Common myeloid progenitor, CD34-positive (primary cell): ENCODE measurements around the gene ANKRD44.

ENCODE experiments used
- CTCF ChIA-PET: fragments of 350-600 bp; sonication (Branson Sonifier 250); formaldehyde crosslinking; loops from one replicate; lab custom pipeline; 2021; ENCODE audit warnings: antibody characterized with exemption; lab: Charles Lee
- POLR2A ChIA-PET: fragments of 350-600 bp; sonication (Branson Sonifier 250); formaldehyde crosslinking; loops from one replicate; lab custom pipeline; 2021; ENCODE audit warnings: antibody characterized with exemption; lab: Charles Lee
- DNase-seq, 3 donors: peaks; one replicate each; pipeline versions ENCODE4 v3.0.0 to v3.0.0-alpha.2; 2013
- H3K27ac ChIP-seq, 2 experiments: 1 replicate in 1 of 2; 2 replicates in 1 of 2; pipeline ENCODE4 v1.7.0; 2013; ENCODE audit warnings: inconsistent platforms in 2 of 2, low read length in 2 of 2, mild to moderate bottlenecking in 2 of 2, low read depth in 1 of 2, moderate library complexity in 1 of 2; ENCODE audit not compliant: severe bottlenecking in 2 of 2, insufficient read depth in 1 of 2, poor library complexity in 1 of 2
- H3K27me3 ChIP-seq, 5 experiments: replicated peaks in 2 of 5; 1 replicate in 3 of 5; 2 replicates in 2 of 5; pipeline versions ENCODE4 v1.6.1 to v1.7.0; 2013; ENCODE audit warnings: low read length in 4 of 5, mild to moderate bottlenecking in 2 of 5, moderate library complexity in 2 of 5, inconsistent platforms in 1 of 5; ENCODE audit not compliant: insufficient read depth in 5 of 5, control insufficient read depth in 4 of 5
- H3K36me3 ChIP-seq, 4 experiments: 1 replicate in 2 of 4; 2 replicates in 2 of 4; pipeline versions ENCODE4 v1.6.1 to v1.7.0; 2013; ENCODE audit warnings: low read length in 3 of 4, control low read depth in 1 of 4, mild to moderate bottlenecking in 1 of 4; ENCODE audit not compliant: control insufficient read depth in 4 of 4, insufficient read depth in 4 of 4
- H3K4me1 ChIP-seq, 4 experiments: 1 replicate in 3 of 4; 2 replicates in 1 of 4; pipeline versions ENCODE4 v1.6.1 to v1.7.1; 2013; ENCODE audit warnings: low read length in 3 of 4, mild to moderate bottlenecking in 3 of 4, control low read depth in 1 of 4, inconsistent platforms in 1 of 4, moderate library complexity in 1 of 4; ENCODE audit not compliant: control insufficient read depth in 4 of 4, insufficient read depth in 4 of 4; ENCODE audit errors: control extremely low read depth in 1 of 4
- H3K4me3 ChIP-seq, 7 experiments: 1 replicate in 4 of 7; 2 replicates in 3 of 7; pipeline versions ENCODE4 v1.5.1 to v1.7.0; 2013; ENCODE audit warnings: mild to moderate bottlenecking in 7 of 7, low read length in 6 of 7, moderate library complexity in 6 of 7, inconsistent platforms in 2 of 7, low read depth in 2 of 7, control low read depth in 1 of 7; ENCODE audit not compliant: insufficient read depth in 4 of 7, control insufficient read depth in 1 of 7; ENCODE audit errors: extremely low read depth in 1 of 7
- H3K9me3 ChIP-seq, 5 experiments: 1 replicate in 4 of 5; 2 replicates in 1 of 5; pipeline versions ENCODE4 v1.6.1 to v1.7.1; 2013; ENCODE audit warnings: low read length in 4 of 5, mild to moderate bottlenecking in 2 of 5, inconsistent platforms in 1 of 5, low read depth in 1 of 5, moderate library complexity in 1 of 5; ENCODE audit not compliant: control insufficient read depth in 4 of 5, insufficient read depth in 2 of 5; ENCODE audit errors: control extremely low read depth in 1 of 5
- WGBS: methylation state at CpG from one replicate; pipeline ENCODE4 v1.1.5; 2013; ENCODE audit not compliant: insufficient coverage; 5-methylcytosine and 5-hydroxymethylcytosine counted together

ANKRD44 gene

DNA sequence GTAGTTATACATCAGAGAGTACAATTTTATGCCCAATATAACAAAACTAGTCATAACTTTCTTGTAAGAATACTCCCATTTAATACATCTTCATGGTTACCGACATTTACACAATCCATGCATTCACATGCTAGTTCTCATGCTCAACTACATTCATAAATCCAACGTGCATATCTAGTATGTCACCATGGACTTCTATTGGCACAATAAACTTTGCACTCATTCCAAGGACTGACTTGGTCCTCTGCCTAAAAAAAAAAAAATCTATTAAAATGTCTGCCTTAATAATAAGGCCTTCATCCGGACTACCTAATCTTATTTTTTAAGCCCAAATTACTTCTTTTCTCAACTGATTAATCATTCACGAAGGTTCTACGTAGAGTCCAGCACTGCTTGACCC lies 276.3 kb downstream of the ANKRD44 start:
- no peak overlapping the region for H3K4me3 ChIP-seq
- ChIA-PET POLR2A (interaction anchor here (0.6 kb wide), 1 partner anchor 302 kb away, joined by 3 read pairs; no protein-coding TSS in a partner anchor), CTCF (interaction anchor here (1.2 kb wide), 1 partner anchor 10 kb away, joined by 4 read pairs; no protein-coding TSS in a partner anchor)
- peaks cover 0 to 8% (median 0%) of the 10 kb centered on the region in 5 experiments for H3K9me3 ChIP-seq
- H3K36me3 ChIP-seq = peaks cover 3 to 37% (median 14%) of the 10 kb centered on the region in 4 experiments
- H3K27ac ChIP-seq = no peak overlapping the region
- no peak for DNase-seq
- 100% methylated on average over 2 of the region's 5 CpGs for WGBS
- no peaks in the 10 kb centered on the region for H3K27me3 ChIP-seq
- no peaks in the 10 kb centered on the region for H3K4me1 ChIP-seq

GRCh38 chr2:197033222-197033621 lies 277.4 kb downstream of the ANKRD44 start:
- Histone ChIP-seq H3K27ac (no peak overlapping the region), H3K9me3 (peaks cover 0 to 8% (median 0%) of the 10 kb centered on the region in 5 experiments), H3K4me3 (no peak overlapping the region), H3K4me1 (no peaks in the 10 kb centered on the region), H3K27me3 (no peaks in the 10 kb centered on the region), H3K36me3 (peaks cover 0 to 40% (median 16%) of the 10 kb centered on the region in 4 experiments)
- POLR2A ChIA-PET = no interaction called here
- WGBS = no CpG with 5 or more reads among the region's 2 CpGs
- CTCF ChIA-PET = no interaction called here
- DNase-seq = no peak

- H3K4me3 ChIP-seq = no peak overlapping the region
- DNase-seq = peak in 1 of 3 donors; percentile 18
- no peaks in the 10 kb centered on the region for H3K4me1 ChIP-seq
- no peaks in the 10 kb centered on the region for H3K27me3 ChIP-seq
- POLR2A ChIA-PET = no interaction called here
- peaks cover 0 to 8% (median 0%) of the 10 kb centered on the region in 5 experiments for H3K9me3 ChIP-seq
- no peak overlapping the region for H3K27ac ChIP-seq
- H3K36me3 ChIP-seq = peaks cover 0 to 40% (median 14%) of the 10 kb centered on the region in 4 experiments
- CTCF ChIA-PET = no interaction called here
These were observed 278.8 kb downstream of the ANKRD44 start for GRCh38 chr2:197031803-197032202.

GRCh38 chr2:197030090-197030489 lies 280.5 kb downstream of the ANKRD44 start:
- H3K4me3 ChIP-seq = no peak overlapping the region
- WGBS = 100% methylated on average over 3 of the region's 3 CpGs
- no peak for DNase-seq
- no peaks in the 10 kb centered on the region for H3K4me1 ChIP-seq
- peaks cover 0 to 33% (median 13%) of the 10 kb centered on the region in 4 experiments for H3K36me3 ChIP-seq
- CTCF ChIA-PET = no interaction called here
- POLR2A ChIA-PET = no interaction called here
- peaks cover 0 to 8% (median 0%) of the 10 kb centered on the region in 5 experiments for H3K9me3 ChIP-seq
- no peaks in the 10 kb centered on the region for H3K27me3 ChIP-seq
- H3K27ac ChIP-seq = no peak overlapping the region

DNA sequence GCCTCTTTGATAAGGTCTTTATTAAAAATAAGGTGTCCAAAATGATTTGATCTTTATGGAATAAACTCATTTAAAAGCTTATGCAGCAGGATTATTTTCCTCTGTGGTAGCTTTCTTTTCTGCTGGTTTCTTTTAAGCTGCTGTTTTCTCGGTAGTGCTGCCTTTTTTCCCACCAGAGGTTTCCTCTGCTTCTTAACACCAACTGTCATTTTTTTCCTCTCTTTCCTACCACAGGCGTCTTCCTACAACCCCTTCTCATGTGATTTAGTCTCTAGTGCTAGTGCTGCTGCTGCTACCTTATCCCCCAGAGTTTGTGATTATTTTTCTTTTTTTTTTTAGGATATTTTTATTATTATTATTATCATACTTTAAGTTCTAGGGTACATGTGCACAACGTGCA lies 281.9 kb downstream of the ANKRD44 start:
- Histone ChIP-seq H3K4me1 (no peaks in the 10 kb centered on the region), H3K4me3 (no peak overlapping the region), H3K36me3 (peaks cover 7 to 41% (median 23%) of the 10 kb centered on the region in 4 experiments), H3K27me3 (no peaks in the 10 kb centered on the region), H3K9me3 (peaks cover 0 to 8% (median 0%) of the 10 kb centered on the region in 5 experiments), H3K27ac (no peak overlapping the region)
- POLR2A ChIA-PET = no interaction called here
- WGBS = 60% methylated on average over 1 of the region's 3 CpGs
- no peak for DNase-seq
- CTCF ChIA-PET = interaction anchor here (0.6 kb wide), 1 partner anchor 16 kb away, joined by 4 read pairs; no protein-coding TSS in a partner anchor

DNA sequence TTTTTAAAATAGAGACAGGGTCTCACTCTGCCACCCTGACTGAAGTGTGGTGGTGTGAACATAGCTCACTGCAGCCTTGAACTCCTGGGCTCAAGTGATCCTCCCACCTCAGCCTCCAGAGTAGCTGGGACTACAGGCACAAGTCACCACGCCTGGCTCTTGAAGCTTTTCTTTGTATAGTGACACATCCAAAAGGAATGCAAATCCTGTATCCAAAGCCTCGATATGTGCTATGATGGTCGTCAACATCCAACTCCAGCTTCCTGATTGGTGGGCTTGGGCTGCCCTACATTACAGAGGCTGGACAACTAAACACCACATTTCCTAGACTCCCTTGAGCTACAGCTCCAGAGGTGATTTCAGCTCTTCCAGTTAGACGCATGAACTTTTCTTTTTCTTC lies 282.4 kb downstream of the ANKRD44 start:
- DNase-seq = no peak
- Histone ChIP-seq H3K9me3 (peaks cover 0 to 8% (median 0%) of the 10 kb centered on the region in 5 experiments), H3K27ac (no peak overlapping the region), H3K4me3 (no peak overlapping the region), H3K4me1 (no peaks in the 10 kb centered on the region), H3K27me3 (no peaks in the 10 kb centered on the region), H3K36me3 (peaks cover 7 to 43% (median 24%) of the 10 kb centered on the region in 4 experiments)
- CTCF ChIA-PET = interaction anchor here (0.6 kb wide), 1 partner anchor 16 kb away, joined by 4 read pairs; no protein-coding TSS in a partner anchor
- 98% methylated on average over 3 of the region's 4 CpGs for WGBS
- POLR2A ChIA-PET = no interaction called here

DNA sequence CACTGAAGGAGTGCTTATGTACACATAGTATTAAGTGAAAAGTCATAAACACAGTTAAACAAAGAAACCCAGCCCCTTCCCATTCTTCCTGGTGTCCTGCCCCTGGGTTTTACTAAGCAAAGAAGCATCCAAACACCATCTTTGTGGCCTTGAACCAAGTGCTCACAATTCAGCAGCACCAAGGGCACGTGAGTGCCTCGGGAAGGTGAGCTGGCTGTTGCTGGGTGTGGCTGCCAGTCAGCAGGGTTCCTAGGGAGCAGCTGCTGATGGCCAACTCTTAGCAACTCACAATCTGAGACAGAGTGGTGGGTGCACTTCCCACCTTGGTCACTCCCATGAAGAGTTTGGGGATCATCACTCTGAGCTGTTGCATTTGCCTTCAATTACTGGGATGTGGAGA lies 286.4 kb downstream of the ANKRD44 start:
- POLR2A ChIA-PET = interaction anchor here (0.6 kb wide), 1 partner anchor 31 kb away, joined by 7 read pairs; no protein-coding TSS in a partner anchor
- H3K36me3 ChIP-seq = peaks cover 7 to 35% (median 23%) of the 10 kb centered on the region in 4 experiments

More for the DNA sequence above, 286.4 kb downstream of the ANKRD44 start:
- DNase-seq = no peak
- 96% methylated on average over 2 of the region's 2 CpGs for WGBS
- Histone ChIP-seq H3K4me1 (no peaks in the 10 kb centered on the region), H3K27me3 (no peaks in the 10 kb centered on the region), H3K9me3 (no peaks in the 10 kb centered on the region), H3K4me3 (no peak overlapping the region), H3K27ac (no peak overlapping the region)
- CTCF ChIA-PET = no interaction called here
